GM06990 (cell line): ENCODE results near the gene GDPD4.

Source experiments
- DNase-seq: peaks from one replicate; pipeline ENCODE4 v3.0.0-alpha.2; 2011; ENCODE audit not compliant: insufficient read length; ENCODE audit errors: extremely low read depth
- H3K27me3 ChIP-seq: replicated peaks from 2 replicates; pipeline ENCODE4 v1.6.0; 2011; ENCODE audit warnings: low read length; ENCODE audit not compliant: control insufficient read depth, insufficient read depth
- H3K36me3 ChIP-seq: 2 replicates; pipeline ENCODE4 v1.5.1; 2011; ENCODE audit warnings: low read length; ENCODE audit not compliant: control insufficient read depth, insufficient read depth
- H3K4me3 ChIP-seq: replicated peaks from 2 replicates; pipeline ENCODE4 v1.5.1; 2011; ENCODE audit warnings: low read depth, mild to moderate bottlenecking, control low read depth, low read length
- TF ChIP-seq, protein P1 (sequence below): IDR thresholded peaks from 2 replicates; pipeline ENCODE4 v1.5.1; 2011; ENCODE audit warnings: low read length, control low read depth, mild to moderate bottlenecking, inconsistent platforms; ENCODE audit not compliant: insufficient read depth, poor library complexity, severe bottlenecking

The GDPD4 gene

DNA sequence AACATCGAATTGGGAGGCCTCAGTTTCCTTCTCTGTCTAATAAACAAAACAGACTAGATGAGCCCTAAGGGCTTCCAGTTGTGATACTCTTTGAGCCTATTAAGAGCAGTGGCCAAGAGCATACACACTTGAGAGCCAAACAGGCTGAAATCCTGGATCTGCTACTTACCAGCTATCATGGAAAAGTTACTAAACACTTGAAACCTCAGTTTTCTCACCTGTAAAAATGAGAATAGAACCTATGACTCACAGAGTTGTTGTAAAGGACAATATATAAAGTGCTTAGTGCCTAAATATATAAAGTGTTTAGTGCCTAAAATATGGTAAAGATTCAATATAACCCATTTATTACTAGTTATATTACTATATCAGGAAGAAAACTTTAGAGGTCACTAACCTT, 23.7 kb upstream of the GDPD4 start:
- H3K4me3 ChIP-seq = no peak overlapping the region
- peaks cover 7% of the 10 kb centered on the region for H3K36me3 ChIP-seq
- no peaks in the 10 kb centered on the region for H3K27me3 ChIP-seq
- no peak for DNase-seq
- TF ChIP-seq, protein P1, sequence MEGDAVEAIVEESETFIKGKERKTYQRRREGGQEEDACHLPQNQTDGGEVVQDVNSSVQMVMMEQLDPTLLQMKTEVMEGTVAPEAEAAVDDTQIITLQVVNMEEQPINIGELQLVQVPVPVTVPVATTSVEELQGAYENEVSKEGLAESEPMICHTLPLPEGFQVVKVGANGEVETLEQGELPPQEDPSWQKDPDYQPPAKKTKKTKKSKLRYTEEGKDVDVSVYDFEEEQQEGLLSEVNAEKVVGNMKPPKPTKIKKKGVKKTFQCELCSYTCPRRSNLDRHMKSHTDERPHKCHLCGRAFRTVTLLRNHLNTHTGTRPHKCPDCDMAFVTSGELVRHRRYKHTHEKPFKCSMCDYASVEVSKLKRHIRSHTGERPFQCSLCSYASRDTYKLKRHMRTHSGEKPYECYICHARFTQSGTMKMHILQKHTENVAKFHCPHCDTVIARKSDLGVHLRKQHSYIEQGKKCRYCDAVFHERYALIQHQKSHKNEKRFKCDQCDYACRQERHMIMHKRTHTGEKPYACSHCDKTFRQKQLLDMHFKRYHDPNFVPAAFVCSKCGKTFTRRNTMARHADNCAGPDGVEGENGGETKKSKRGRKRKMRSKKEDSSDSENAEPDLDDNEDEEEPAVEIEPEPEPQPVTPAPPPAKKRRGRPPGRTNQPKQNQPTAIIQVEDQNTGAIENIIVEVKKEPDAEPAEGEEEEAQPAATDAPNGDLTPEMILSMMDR = no peak

DNA sequence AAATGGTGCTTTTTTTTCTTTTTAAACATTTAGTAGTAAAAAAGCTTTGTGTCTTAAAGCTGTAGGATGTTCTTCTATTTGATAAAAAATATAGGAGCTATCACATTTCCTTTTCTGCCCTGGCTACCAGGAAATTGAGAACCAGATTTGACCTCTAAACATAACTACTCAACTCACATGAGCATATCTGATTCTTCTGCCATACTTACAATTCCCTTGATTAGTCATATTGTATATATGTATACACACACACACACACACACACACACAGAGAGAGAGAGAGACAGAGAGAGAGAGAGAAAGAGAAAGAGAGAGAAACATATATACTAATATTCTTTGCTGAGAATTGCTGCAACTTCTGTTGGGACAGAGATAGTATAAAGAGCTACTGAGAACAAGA, 23.0 kb upstream of the GDPD4 start:
- TF ChIP-seq, protein P1 = no peak
- Histone ChIP-seq H3K27me3 (no peaks in the 10 kb centered on the region), H3K36me3 (peaks cover 7% of the 10 kb centered on the region), H3K4me3 (no peak overlapping the region)
- no peak for DNase-seq

DNA sequence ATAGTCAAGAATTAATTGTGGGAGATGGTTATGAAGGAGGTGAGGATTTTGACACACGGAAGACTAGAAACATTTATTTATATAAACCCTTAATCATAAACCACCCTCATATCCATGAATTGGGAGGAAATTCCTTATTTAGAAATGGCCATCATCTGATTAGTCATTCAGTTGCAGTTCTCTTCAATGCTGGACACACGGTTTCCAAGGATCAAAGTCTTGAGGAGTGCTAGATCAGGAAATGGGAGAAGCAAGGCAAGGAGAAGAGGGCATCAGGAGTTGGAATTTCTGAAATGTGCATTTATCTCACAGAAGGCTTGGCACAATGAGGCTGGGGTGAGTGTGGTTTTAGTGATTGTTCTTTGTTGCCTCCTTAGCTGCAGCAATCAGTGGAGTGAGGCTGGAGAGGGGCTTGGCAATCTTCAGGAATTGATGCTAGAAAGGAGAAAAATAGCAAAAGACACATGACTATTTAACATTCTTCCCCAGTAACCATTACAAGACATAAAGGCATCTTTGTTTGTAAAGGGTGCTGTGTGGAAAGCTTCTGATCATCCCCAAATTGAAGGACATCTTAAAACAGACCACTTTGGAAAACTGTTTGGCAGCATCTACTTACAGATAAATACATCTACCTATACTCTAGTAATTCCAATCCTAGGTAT, 21.6 kb upstream of the GDPD4 start:
- no peak overlapping the region for H3K4me3 ChIP-seq
- TF ChIP-seq, protein P1 = no peak
- no peaks in the 10 kb centered on the region for H3K27me3 ChIP-seq
- H3K36me3 ChIP-seq = peaks cover 7% of the 10 kb centered on the region
- no peak for DNase-seq

DNA sequence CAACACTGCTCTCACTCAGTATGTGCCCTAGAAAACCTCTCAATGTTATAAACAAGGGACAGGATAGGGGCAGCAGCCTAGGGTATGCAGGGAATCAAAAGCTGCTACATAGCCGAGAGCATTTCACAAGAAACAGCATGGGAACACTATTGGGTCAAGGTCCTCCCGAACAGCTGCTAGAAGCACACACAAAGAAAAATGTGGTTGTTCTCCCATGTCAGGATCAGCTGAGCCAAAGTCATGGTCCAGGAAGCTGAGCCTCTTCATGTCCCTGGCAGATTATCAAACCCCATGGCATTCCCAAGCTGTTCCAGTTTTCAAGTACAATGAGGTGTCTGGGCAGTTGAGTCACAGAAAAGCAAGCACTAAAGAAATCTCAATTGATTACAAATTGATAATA, 21.0 kb upstream of the GDPD4 start:
- H3K36me3 ChIP-seq = peaks cover 7% of the 10 kb centered on the region
- TF ChIP-seq, protein P1 = no peak
- DNase-seq = no peak
- H3K27me3 ChIP-seq = no peaks in the 10 kb centered on the region
- no peak overlapping the region for H3K4me3 ChIP-seq

DNA sequence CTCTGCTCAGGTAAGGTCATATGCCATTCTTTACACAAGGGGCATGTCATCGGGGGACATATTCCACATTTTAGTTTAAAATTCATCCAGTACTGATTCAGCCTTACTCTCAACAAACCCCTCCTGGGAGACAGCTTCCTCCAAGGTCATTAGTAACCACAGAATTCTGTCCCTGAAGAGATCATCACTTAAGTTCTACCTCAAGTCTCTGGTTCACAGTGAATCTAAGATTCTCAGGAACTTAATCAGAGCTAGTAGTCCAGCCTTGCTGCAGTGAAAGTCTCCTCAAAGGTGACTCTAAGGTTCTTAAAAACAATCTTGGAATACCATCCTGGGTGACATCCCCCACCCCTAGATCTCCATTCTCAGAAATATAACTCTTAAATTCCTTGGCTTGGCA, 18.9 kb upstream of the GDPD4 start:
- H3K36me3 ChIP-seq = peaks cover 7% of the 10 kb centered on the region
- TF ChIP-seq, protein P1 = no peak
- no peak for DNase-seq

DNA sequence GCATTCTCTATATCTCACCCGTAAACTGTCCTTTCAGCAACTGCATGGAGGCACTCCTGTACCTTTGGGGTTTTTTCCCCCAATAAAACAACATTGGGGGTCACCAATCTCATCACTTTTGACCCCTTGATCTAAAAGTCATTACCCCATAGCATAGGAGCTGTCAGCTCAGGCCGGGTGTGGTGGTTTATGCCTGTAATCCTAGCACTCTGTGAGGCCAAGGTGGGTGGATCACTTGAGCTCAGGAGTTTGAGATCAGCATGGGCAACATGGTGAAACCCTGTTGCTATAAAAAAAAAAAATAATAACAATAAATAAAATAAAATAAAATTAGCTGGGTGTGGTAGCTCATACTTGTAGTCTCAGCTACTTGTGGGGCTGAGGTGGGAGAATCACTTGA, 17.1 kb upstream of the GDPD4 start:
- TF ChIP-seq, protein P1 = no peak
- H3K27me3 ChIP-seq = no peaks in the 10 kb centered on the region
- H3K36me3 ChIP-seq = peaks cover 6% of the 10 kb centered on the region
- no peak for DNase-seq
- H3K4me3 ChIP-seq = no peak overlapping the region

More for the DNA sequence above, 18.9 kb upstream of the GDPD4 start:
- Histone ChIP-seq H3K4me3 (no peak overlapping the region), H3K27me3 (no peaks in the 10 kb centered on the region)
